GM12873 (cell line): ENCODE measurements around the gene ZNF597.

ENCODE experiments used
- TF ChIP-seq, protein P1 (sequence below): IDR thresholded peaks from 2 replicates; pipeline ENCODE4 v1.5.1; 2012; ENCODE audit warnings: low read depth, mild to moderate bottlenecking, moderate library complexity, low read length, control low read depth; ENCODE audit not compliant: insufficient read depth; ENCODE audit errors: missing control alignments

Gene ZNF597

DNA sequence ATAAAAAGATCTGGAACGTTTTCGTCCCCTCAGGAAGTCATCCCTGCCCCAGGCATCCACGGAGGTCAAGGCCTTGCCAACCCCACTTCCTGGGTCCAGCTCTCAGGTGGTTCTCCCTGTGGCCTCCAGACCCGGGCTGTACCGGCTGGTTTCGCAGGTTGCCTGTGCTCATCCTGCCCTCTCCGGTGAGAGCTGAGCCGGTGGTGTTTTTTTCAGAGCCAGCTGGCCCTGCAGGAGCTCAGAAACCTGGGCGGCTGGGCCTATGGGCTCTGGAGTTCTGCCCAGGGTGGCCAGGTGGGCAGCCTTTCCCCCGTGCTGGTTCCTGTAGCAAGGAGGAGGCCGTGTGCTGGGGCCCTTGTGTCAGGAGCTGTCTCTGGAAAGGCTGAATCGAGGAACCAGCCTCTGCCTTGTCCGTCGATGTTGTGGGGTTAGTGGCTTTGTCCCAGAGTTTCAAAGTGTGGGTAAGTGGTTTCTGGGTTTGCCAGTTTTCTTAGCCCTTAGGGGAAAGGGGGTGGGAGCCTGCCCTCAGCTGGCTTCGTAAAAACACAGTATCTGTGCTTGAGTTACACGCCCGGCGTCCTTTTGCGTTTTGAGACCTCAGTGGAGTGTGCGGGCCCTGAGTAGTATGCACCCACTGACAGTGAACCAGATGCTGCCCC is 28.3 kb upstream of the ZNF597 start:
- TF ChIP-seq, protein P1, sequence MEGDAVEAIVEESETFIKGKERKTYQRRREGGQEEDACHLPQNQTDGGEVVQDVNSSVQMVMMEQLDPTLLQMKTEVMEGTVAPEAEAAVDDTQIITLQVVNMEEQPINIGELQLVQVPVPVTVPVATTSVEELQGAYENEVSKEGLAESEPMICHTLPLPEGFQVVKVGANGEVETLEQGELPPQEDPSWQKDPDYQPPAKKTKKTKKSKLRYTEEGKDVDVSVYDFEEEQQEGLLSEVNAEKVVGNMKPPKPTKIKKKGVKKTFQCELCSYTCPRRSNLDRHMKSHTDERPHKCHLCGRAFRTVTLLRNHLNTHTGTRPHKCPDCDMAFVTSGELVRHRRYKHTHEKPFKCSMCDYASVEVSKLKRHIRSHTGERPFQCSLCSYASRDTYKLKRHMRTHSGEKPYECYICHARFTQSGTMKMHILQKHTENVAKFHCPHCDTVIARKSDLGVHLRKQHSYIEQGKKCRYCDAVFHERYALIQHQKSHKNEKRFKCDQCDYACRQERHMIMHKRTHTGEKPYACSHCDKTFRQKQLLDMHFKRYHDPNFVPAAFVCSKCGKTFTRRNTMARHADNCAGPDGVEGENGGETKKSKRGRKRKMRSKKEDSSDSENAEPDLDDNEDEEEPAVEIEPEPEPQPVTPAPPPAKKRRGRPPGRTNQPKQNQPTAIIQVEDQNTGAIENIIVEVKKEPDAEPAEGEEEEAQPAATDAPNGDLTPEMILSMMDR, result no peak

DNA sequence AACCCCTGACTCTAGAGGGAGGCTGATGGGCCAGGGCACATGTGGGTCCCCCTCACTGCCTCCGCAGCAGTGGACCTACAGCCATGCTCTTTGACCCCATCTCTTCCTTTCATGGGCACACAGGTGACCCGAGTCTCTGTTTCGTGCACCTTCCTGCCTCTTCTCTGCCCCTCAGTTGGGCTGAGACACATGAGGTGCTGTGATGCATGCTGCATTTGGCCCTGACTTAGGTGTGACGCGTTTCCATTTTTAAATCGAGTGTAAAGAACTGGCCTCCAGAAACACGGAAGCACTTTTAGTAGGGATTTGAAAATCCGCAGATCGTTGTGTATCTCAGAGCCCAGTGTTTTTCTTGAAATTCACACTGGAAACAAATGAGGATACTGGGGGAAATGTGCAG is 27.4 kb upstream of the ZNF597 start:
- TF ChIP-seq, protein P1, result no peak

DNA sequence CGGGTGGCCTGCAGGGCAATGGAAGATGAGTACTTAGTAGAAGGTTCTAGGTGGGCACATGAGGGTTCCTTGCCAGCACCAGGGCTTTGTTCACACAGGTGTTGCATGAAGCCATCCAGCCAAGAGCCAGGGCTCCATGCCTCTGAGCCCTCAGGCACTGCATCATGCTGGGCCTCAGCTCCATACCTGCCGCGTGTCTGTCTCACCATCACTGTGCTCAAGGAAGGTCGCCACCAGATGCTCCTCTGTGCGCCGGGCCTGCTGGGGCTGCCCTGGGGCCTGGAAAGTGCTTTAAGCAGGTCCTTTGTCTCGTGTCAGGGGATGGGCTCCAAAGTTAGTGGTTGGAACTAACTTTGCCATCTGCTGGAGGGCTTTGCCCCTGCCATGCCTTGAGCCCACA is 26.4 kb upstream of the ZNF597 start:
- TF ChIP-seq, protein P1, result no peak

DNA sequence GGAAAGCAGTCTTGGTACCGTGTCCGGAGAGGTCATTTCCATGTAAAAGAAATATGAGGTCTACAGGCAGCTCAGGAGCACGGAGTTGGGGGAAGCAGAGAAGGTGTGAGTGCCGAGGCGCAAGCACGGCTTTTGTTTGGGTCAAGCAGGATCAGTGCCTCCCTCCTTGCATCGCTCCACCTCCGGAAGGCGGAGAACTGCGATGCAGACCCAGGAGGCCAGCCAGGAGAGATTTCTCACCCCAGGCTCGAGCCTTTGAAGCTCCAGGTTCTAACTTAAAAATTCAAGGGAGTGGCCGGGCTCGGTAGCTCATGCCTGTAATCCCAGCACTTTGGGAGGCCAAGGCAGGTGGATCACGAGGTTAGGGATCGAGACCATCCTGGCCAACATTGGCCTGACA is 25.2 kb upstream of the ZNF597 start:
- TF ChIP-seq, protein P1, result no peak

DNA sequence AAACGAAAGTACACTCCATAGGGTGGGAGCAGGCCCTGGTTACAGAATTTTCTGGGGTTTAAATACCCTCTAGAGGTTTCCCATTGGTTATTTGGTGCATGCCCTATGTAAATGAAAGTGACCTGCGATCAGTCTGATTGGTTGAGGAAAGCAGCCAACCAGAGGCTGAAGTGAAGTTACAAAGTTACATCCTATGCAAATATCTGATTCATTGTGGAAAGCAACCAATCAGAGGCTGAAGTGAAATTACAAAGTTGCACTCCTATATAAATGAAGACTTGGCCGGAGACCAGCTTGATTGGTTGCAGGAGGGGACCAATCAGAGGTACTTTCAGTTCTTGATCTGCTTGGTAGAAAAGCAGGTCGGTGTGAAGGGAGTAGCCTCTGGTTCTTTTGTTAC is 24.6 kb upstream of the ZNF597 start:
- TF ChIP-seq, protein P1, result no peak

DNA sequence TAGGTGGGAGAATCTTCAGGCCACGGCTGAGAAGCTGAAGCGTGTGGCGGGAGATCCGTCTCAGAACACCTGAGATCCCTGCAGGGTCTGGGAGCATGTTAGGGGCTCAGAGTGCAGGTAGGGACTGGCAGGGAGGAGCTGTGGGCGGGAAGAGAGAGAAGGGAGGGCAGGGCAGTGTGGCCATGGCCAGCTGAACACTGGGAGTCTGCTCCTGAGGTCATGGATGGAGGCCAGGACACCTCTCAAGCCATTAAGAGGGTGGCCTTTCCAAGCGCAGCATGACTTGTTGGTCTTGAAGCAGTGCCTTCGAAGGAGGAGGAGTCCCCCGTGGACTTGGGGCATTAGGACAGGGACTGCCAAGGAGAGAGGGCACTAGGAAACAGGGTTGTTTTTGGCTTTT is 23.9 kb upstream of the ZNF597 start:
- TF ChIP-seq, protein P1, result no peak

DNA sequence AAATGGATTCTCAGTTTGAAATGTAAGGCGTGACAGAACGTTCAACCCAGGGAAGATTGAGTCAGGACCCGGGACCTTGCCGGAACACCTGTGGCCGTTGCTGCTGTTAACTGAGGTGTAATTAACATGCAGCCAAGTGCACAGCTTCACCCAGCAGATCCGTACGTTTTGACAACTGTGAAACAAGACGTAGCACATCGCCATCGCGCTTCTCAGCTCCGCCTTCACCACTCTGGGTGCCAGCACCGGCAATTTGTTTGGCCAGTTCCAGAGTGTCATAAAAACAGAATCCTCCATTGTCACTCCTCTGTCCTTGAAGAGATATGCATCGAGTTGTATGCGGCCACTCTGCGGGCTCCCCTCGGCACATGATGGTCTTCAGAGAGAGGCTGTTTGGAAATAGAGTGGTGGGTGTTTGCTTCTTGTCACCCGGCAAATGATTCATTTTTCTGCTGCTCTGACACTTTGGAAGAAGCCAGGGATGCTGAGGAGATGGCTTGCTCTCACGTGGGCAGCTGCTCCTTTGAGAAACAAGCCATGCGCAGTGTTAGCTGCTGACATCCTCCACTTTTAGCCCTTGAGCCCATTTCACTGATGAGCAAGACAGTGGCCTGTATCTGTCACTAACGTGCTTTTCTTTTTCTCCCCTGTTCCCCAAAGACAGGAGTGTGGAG is 22.7 kb upstream of the ZNF597 start:
- TF ChIP-seq, protein P1, result no peak
